Liver (tissue), 9 donors: ENCODE results near the gene CCR2. TPM values are rescaled to one million over a fixed set of nuclear protein-coding genes. Genes with fewer than 3 reads are reported as not detected.

Experiments
- DNase-seq: peaks from one replicate; pipeline ENCODE4 v3.0.0-alpha.2; 2017; ENCODE audit warnings: low spot score
- H3K27ac ChIP-seq, 2 donors: one replicate each; pipeline ENCODE4 v1.7.0; 2013; ENCODE audit warnings: inconsistent platforms in 2 of 2, low read length in 2 of 2, control low read depth in 1 of 2, low read depth in 1 of 2, mild to moderate bottlenecking in 1 of 2
- H3K27me3 ChIP-seq, 4 donors: one replicate each; pipeline versions ENCODE4 v1.6.1 to v1.7.0; 2013; ENCODE audit warnings: low read length in 3 of 4, inconsistent platforms in 1 of 4, mild to moderate bottlenecking in 1 of 4, moderate library complexity in 1 of 4; ENCODE audit not compliant: control insufficient read depth in 4 of 4, insufficient read depth in 4 of 4
- H3K36me3 ChIP-seq, 4 donors: one replicate each; pipeline versions ENCODE4 v1.6.1 to v1.7.0; 2013; ENCODE audit warnings: low read length in 3 of 4, mild to moderate bottlenecking in 3 of 4, low read depth in 1 of 4, moderate library complexity in 1 of 4; ENCODE audit not compliant: control insufficient read depth in 4 of 4, insufficient read depth in 3 of 4
- H3K4me1 ChIP-seq, 4 donors: one replicate each; pipeline versions ENCODE4 v1.6.1 to v1.7.0; 2013; ENCODE audit warnings: low read length in 3 of 4, mild to moderate bottlenecking in 3 of 4, moderate library complexity in 1 of 4; ENCODE audit not compliant: control insufficient read depth in 4 of 4, insufficient read depth in 4 of 4
- H3K4me3 ChIP-seq, 3 donors: one replicate each; pipeline versions ENCODE4 v1.6.1 to v1.7.0; 2013; ENCODE audit warnings: low read length in 3 of 3, control low read depth in 1 of 3, low read depth in 1 of 3, mild to moderate bottlenecking in 1 of 3
- H3K9ac ChIP-seq, 2 donors: one replicate each; pipeline ENCODE4 v1.7.0; 2013; ENCODE audit warnings: low read length in 2 of 2, mild to moderate bottlenecking in 2 of 2, moderate library complexity in 2 of 2, control low read depth in 1 of 2, low read depth in 1 of 2
- H3K9me3 ChIP-seq, 4 donors: one replicate each; pipeline versions ENCODE4 v1.6.1 to v1.7.0; 2013; ENCODE audit warnings: low read length in 3 of 4; ENCODE audit not compliant: control insufficient read depth in 4 of 4
- EGR1 ChIP-seq, 2 donors: IDR thresholded peaks; 2 replicates each; pipeline ENCODE4 v1.6.1; 2016 to 2018; ENCODE audit warnings: antibody characterized with exemption in 2 of 2, low read depth in 2 of 2
- FOXA1 ChIP-seq: IDR thresholded peaks from 2 replicates; pipeline ENCODE4 v1.6.1; 2016; ENCODE audit warnings: antibody characterized with exemption
- FOXA2 ChIP-seq: IDR thresholded peaks from 2 replicates; pipeline ENCODE4 v1.6.1; 2016; ENCODE audit warnings: antibody characterized with exemption
- GABPA ChIP-seq, 2 donors: IDR thresholded peaks in 1 of 2; conservative IDR thresholded peaks in 1 of 2; 2 replicates each; pipeline ENCODE4 v1.6.1; 2016; ENCODE audit warnings: antibody characterized with exemption in 2 of 2, mild to moderate bottlenecking in 1 of 2, moderate library complexity in 1 of 2
- HNF4A ChIP-seq, 2 donors: conservative IDR thresholded peaks; 2 replicates each; pipeline ENCODE4 v1.6.1; 2016; ENCODE audit warnings: antibody characterized with exemption in 2 of 2, mild to moderate bottlenecking in 2 of 2
- HNF4G ChIP-seq: IDR thresholded peaks from 2 replicates; pipeline ENCODE4 v1.6.1; 2016; ENCODE audit warnings: antibody characterized with exemption
- NR2F2 ChIP-seq: IDR thresholded peaks from 2 replicates; pipeline ENCODE4 v1.6.1; 2016; ENCODE audit warnings: antibody characterized with exemption
- RXRA ChIP-seq, 2 donors: IDR thresholded peaks; 2 replicates each; pipeline ENCODE4 v1.6.1; 2017 to 2018; ENCODE audit warnings: antibody characterized with exemption in 2 of 2, mild to moderate bottlenecking in 1 of 2
- SP1 ChIP-seq: IDR thresholded peaks from 2 replicates; pipeline ENCODE4 v1.6.1; 2018; ENCODE audit warnings: antibody characterized with exemption, mild to moderate bottlenecking
- YY1 ChIP-seq: IDR thresholded peaks from 2 replicates; pipeline ENCODE4 v1.6.1; 2016; ENCODE audit warnings: antibody characterized with exemption, mild to moderate bottlenecking
- WGBS: extraction: QIAGEN DNeasy Blood & Tissue Kit; methylation state at CpG from one replicate; pipeline ENCODE4 v1.1.7; 2013; 5-methylcytosine and 5-hydroxymethylcytosine counted together
- polyA plus RNA-seq, 2 donors: library from polyadenylated mRNA; stranded (reverse) in 1 of 2; unstranded in 1 of 2; fragments of 200-250 nt in 1 of 2; fragments of >200 nt in 1 of 2; fragmentation: Nextera tagmentation in 1 of 2; extraction: Ambion mirVana in 1 of 2; gene quantifications; one replicate each; pipeline versions ENCODE4 v1.2.1 to v1.2.3, GENCODE V29; 2013 to 2015
- total RNA-seq, 2 donors: library from RNA; depleted of rRNA; stranded (reverse); fragments of >200 nt; gene quantifications; one replicate each; pipeline ENCODE4 v1.2.3, GENCODE V29; 2014
- TF ChIP-seq, protein P1 (sequence below): IDR thresholded peaks from 2 replicates; pipeline ENCODE4 v1.6.1; 2016; ENCODE audit warnings: antibody characterized with exemption
- TF ChIP-seq, protein P2 (sequence below): IDR thresholded peaks from 2 replicates; pipeline ENCODE4 v1.6.1; 2016; ENCODE audit warnings: antibody characterized with exemption
- TF ChIP-seq, protein P3 (sequence below): IDR thresholded peaks from 2 replicates; pipeline ENCODE4 v1.6.1; 2016; ENCODE audit warnings: antibody characterized with exemption
- TF ChIP-seq, protein P4 (sequence below): fragments of 150-350 bp; IDR thresholded peaks from 2 replicates; pipeline ENCODE4 v1.5.1; 2017; ENCODE audit warnings: improper control_type of control experiment, low read depth, low read length; ENCODE audit not compliant: missing input control
- donor health status: healthy.
- donor health status: healthy.
- donor health status: healthy.
- donor health status: healthy.
- donor health status: healthy.

CCR2 gene
- total and polyA plus RNA-seq, 4 donors: 0.68 to 3.4 (median 2.4) TPM

DNA sequence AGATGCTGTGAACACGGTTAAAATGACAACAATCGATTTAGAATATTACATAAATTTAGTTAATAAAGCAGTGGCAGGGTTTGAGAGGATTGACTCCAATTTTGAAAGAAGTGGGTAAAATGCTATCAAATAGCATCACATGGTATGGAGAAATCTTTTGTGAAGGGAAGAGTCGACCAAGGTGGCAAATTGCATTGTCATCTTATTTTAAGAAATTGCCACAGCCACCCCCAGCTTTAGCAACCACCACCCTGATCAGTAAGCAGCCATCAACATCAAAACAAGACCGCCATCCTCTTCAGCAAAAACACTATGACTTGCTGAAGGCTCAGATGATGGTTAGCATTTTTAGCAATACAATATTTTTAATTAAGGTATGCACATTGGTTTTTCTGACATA lies 11.1 kb downstream of the CCR2 start:
- 82% methylated on average over 4 of the region's 4 CpGs for WGBS
- H3K36me3 ChIP-seq: no peaks in the 10 kb centered on the region
- no peak overlapping the region for H3K4me3 ChIP-seq
- no peaks in the 10 kb centered on the region for H3K27me3 ChIP-seq
- no peak overlapping the region for H3K27ac ChIP-seq
- H3K9me3 ChIP-seq: no peaks in the 10 kb centered on the region
- peaks cover 0 to 3% (median 0%) of the 10 kb centered on the region in 4 donors for H3K4me1 ChIP-seq
- H3K9ac ChIP-seq: no peak overlapping the region
- DNase-seq: no peak
- TF ChIP-seq RXRA (IDR thresholded peaks at IDR 0.05) (no peak), HNF4G (no peak), HNF4A (conservative IDR thresholded peaks at IDR 0.05) (no peak), FOXA1 (no peak), NR2F2 (no peak), SP1 (no peak), YY1 (no peak), EGR1 (IDR thresholded peaks at IDR 0.05; ENCODE audit: low read depth in 2 of 2) (no peak)
- TF ChIP-seq, protein P1, sequence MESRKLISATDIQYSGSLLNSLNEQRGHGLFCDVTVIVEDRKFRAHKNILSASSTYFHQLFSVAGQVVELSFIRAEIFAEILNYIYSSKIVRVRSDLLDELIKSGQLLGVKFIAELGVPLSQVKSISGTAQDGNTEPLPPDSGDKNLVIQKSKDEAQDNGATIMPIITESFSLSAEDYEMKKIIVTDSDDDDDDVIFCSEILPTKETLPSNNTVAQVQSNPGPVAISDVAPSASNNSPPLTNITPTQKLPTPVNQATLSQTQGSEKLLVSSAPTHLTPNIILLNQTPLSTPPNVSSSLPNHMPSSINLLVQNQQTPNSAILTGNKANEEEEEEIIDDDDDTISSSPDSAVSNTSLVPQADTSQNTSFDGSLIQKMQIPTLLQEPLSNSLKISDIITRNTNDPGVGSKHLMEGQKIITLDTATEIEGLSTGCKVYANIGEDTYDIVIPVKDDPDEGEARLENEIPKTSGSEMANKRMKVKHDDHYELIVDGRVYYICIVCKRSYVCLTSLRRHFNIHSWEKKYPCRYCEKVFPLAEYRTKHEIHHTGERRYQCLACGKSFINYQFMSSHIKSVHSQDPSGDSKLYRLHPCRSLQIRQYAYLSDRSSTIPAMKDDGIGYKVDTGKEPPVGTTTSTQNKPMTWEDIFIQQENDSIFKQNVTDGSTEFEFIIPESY: no peak
- TF ChIP-seq, protein P2, sequence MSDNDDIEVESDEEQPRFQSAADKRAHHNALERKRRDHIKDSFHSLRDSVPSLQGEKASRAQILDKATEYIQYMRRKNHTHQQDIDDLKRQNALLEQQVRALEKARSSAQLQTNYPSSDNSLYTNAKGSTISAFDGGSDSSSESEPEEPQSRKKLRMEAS: no peak
- TF ChIP-seq, protein P3, sequence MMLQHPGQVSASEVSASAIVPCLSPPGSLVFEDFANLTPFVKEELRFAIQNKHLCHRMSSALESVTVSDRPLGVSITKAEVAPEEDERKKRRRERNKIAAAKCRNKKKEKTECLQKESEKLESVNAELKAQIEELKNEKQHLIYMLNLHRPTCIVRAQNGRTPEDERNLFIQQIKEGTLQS: no peak
- TF ChIP-seq, protein P4, sequence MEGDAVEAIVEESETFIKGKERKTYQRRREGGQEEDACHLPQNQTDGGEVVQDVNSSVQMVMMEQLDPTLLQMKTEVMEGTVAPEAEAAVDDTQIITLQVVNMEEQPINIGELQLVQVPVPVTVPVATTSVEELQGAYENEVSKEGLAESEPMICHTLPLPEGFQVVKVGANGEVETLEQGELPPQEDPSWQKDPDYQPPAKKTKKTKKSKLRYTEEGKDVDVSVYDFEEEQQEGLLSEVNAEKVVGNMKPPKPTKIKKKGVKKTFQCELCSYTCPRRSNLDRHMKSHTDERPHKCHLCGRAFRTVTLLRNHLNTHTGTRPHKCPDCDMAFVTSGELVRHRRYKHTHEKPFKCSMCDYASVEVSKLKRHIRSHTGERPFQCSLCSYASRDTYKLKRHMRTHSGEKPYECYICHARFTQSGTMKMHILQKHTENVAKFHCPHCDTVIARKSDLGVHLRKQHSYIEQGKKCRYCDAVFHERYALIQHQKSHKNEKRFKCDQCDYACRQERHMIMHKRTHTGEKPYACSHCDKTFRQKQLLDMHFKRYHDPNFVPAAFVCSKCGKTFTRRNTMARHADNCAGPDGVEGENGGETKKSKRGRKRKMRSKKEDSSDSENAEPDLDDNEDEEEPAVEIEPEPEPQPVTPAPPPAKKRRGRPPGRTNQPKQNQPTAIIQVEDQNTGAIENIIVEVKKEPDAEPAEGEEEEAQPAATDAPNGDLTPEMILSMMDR: no peak

DNA sequence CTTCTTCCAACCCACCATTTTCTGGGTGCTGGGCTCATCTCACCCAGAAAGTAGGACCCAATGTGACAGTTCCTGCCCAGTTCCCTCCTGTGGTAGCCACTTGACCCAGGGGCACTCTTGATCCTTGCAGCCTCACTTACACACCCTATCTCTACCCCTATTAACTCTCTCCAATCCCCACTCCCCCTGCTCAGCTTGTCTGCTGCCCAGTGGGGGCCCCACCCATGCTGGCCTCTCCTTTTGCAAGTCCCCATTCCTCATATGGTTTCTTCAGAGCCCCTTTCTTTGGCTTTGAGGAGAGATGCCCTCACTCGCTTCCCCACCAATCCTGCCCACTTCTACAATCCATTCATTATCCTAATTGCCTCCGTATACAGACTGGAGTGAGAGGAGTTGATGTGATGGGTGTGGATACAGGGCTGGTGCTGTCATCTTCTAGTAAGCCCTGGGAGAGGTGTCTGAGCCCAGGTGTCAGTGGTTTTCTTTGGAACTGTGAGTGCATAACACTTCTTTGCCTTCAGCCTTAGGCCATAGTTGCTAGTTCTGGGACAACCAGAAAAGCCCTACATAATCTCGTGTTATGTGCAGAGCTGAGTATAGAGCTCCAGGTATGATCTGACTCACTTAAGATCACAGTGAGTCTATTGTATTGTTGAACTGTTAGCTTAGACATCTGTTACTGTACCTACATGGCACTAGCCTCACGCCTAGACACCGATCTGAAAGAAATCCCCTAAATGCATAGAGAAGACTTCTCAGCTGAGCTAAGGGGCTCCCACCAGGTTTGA lies 12.0 kb downstream of the CCR2 start:
- 94% methylated on average over 5 of the region's 5 CpGs for WGBS
- Histone ChIP-seq H3K27ac (no peak overlapping the region), H3K4me3 (no peak overlapping the region), H3K9ac (no peak overlapping the region), H3K4me1 (no peaks in the 10 kb centered on the region), H3K27me3 (no peaks in the 10 kb centered on the region), H3K36me3 (no peaks in the 10 kb centered on the region), H3K9me3 (no peaks in the 10 kb centered on the region)
- no peak for DNase-seq
- no peak for TF ChIP-seq FOXA2
- TF ChIP-seq, protein P2: no peak
- TF ChIP-seq, protein P1: no peak
- no peak for TF ChIP-seq HNF4G
- no peak for TF ChIP-seq EGR1 (IDR thresholded peaks at IDR 0.05; ENCODE audit: low read depth in 2 of 2)
- TF ChIP-seq YY1: no peak
- TF ChIP-seq GABPA (IDR thresholded peaks at IDR 0.05 in 1 of 2, conservative IDR thresholded peaks at IDR 0.05 in 1 of 2): no peak
- TF ChIP-seq SP1: no peak
- TF ChIP-seq HNF4A (conservative IDR thresholded peaks at IDR 0.05): no peak
- TF ChIP-seq RXRA (IDR thresholded peaks at IDR 0.05): no peak
- TF ChIP-seq, protein P4: no peak
- TF ChIP-seq, protein P3: no peak
- no peak for TF ChIP-seq NR2F2
